Body of pancreas (tissue), 4 donors: ENCODE data around the gene SH3PXD2A.

ENCODE experiments used
- POLR2A ChIP-seq, 3 donors: fragments of 450-650 bp; IDR thresholded peaks; one replicate each; pipeline ENCODE4 v1.6.1; 2016; ENCODE audit warnings: antibody characterized with exemption in 3 of 3, mild to moderate bottlenecking in 2 of 3
- TF ChIP-seq, protein P1 (sequence below), 7 experiments: fragments of 450-650 bp in 4 of 7; fragments of 200-600 bp in 3 of 7; sonication (generic) in 3 of 7; IDR thresholded peaks; one replicate each; pipeline ENCODE4 v1.5.1; 2016 to 2019; ENCODE audit warnings: antibody characterized with exemption in 7 of 7

DNA sequence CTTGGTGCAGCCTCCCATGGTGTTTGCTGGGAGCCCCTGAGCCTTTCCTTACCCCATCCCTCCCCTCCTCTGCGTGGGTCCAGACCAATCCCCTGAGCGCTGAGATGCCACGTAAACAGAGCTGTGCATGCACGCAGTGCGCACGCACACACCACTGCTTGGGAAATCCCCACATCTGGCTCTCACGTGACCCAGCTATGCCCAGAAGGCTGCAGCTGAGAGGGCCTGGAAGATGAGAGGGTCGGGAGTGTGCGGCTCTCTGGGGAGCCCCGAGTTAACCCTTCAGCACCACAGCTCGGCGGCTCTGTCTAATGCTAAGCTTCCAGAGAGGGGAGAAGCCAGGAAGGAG, 177.2 kb downstream of the SH3PXD2A start:
- TF ChIP-seq POLR2A (IDR thresholded peaks at IDR 0.05): peak in 1 of 3 donors; percentile 43
- TF ChIP-seq, protein P1, sequence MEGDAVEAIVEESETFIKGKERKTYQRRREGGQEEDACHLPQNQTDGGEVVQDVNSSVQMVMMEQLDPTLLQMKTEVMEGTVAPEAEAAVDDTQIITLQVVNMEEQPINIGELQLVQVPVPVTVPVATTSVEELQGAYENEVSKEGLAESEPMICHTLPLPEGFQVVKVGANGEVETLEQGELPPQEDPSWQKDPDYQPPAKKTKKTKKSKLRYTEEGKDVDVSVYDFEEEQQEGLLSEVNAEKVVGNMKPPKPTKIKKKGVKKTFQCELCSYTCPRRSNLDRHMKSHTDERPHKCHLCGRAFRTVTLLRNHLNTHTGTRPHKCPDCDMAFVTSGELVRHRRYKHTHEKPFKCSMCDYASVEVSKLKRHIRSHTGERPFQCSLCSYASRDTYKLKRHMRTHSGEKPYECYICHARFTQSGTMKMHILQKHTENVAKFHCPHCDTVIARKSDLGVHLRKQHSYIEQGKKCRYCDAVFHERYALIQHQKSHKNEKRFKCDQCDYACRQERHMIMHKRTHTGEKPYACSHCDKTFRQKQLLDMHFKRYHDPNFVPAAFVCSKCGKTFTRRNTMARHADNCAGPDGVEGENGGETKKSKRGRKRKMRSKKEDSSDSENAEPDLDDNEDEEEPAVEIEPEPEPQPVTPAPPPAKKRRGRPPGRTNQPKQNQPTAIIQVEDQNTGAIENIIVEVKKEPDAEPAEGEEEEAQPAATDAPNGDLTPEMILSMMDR (IDR thresholded peaks at IDR 0.05): no peak
